ENCODE data around the gene ACTC1.

ACTC1 gene

GRCh38 chr15:34755419-34755773 is 40.0 kb downstream of the ACTC1 start:
- DNase-seq = no peak

- no peak for DNase-seq
These were observed 40.5 kb downstream of the ACTC1 start, which contains the start of gene GJD2 for GRCh38 chr15:34754674-34755418. GJD2 (minus strand) TSS chr15:34754998; CDS start chr15:34754488, 510 bp downstream.

GRCh38 chr15:34754171-34754601 is 41.2 kb downstream of the ACTC1 start:
- no peak for DNase-seq

GRCh38 chr15:34753236-34753894 is 42.0 kb downstream of the ACTC1 start:
- DNase-seq = no peak

- DNase-seq = no peak
These were observed 45.7 kb downstream of the ACTC1 start for GRCh38 chr15:34749691-34750090.
